ENCODE measurements around the gene SYNRG.

SYNRG gene

DNA sequence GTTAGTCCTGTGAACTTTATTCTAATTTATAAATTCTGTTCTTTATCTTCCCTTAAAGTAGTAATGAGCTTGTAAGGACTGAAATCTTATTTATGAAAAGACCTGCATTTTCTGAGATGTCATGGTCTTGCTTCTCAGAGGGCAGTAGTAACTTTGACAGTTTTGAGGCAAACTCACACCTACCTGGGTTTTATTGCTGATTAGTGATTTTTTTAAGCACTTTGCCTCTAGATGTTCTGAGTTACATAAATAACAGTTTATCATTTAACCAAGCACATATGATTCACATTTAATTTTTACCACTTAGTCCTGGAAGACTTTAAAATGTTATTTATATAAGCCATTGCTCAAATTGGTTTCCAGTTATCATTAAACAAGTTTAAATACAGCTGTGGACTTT lies 108.8 kb downstream of the SYNRG start:
- no peak for DNase-seq (ENCODE audit: low spot score)

DNA sequence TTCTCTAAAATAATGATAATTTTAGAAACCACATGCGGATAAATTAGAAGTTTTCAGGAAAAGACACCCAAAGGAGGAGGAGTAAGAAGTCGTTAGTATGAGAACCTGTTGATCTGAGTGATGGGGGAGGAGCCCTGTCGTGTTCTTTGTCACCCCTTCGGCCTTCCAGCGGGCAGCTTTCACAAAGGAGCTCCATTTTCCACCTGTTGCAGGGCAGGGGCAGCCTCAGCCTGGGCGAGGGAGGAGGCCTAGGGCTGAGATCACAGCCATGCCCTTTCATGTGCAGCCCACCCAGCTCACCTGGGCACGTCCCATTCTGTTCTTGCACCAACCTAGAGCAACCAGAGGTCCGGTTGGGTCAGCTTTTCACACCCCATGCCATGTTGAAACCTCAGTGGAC lies 114.2 kb downstream of the SYNRG start:
- DNase-seq (ENCODE audit: low spot score) = no peak

DNA sequence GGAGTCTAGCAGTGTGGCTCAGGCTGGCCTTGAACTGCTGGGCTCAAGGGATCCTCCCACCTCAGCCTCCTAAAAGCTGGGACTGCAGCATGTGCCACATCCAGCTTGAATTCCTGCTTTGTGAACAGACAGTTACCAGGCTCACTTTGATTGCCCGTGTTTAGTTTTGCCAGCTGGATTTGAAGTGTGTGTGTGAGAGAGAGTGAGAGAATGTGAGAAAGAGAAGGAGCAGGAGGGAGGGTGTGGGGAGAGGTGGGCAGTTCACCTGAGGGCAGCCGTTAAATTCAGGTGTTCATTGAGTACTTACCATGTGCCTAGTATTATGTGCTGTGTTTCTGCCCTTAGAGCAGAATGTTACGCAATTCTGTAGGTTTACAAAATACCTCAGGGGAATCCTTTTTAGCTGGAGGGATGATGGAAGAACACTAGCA lies 114.8 kb downstream of the SYNRG start:
- no peak for DNase-seq (ENCODE audit: low spot score)

DNA sequence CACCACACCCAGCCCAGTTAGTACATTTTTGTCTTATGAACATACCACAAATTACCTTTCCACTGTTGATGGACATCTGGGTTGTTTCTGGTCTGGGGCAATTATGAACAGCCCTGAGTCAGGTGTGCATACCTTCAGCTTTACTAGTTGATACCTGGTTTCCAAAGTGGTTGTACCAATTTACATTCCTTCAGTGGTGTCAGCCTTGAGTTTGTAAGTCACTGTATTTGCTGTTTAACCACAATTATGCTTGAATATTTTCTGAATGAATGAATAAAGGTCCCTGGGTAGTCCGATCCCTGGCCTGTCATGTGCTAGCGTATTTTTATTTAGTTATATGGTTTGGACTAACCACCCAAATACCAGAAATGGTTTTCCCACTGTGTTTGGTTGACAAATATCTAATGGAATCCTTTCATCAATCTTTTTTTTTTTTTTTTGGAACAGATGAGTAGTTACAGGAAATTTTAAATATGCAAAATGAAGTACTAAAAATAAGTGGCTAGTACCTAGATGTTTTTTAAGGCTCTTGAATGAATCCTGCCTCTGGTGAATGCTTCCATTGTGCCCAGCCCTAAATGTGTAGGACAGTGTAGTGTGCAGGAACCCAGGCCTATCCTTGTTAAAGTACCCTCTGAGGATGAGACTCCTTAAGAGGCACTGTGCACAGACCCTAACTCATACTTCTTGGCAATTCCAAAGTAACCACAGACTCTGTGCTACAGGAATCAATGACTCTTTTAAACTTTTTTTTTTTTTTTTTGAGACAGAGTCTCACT lies 115.8 kb downstream of the SYNRG start:
- DNase-seq (ENCODE audit: low spot score) = no peak

DNA sequence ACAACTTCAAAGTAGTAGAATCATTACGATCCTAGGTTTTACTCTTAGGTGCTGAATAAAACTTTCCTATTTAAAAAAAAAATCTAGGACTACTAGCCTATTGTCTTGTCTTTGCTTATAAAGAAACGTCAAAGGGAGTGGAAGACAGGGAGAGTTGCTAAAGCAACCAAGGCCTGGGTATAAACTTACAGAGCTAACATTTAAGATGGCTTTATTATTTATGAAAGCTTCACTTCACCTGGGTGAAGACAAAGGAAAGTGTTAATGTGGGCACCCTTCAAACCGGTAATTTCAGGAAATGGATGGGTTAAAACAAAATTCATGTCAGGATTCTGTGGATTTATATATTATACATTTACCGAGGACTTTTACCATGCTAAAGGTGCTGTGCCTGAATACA lies 117.1 kb downstream of the SYNRG start:
- no peak for DNase-seq (ENCODE audit: low spot score)

DNA sequence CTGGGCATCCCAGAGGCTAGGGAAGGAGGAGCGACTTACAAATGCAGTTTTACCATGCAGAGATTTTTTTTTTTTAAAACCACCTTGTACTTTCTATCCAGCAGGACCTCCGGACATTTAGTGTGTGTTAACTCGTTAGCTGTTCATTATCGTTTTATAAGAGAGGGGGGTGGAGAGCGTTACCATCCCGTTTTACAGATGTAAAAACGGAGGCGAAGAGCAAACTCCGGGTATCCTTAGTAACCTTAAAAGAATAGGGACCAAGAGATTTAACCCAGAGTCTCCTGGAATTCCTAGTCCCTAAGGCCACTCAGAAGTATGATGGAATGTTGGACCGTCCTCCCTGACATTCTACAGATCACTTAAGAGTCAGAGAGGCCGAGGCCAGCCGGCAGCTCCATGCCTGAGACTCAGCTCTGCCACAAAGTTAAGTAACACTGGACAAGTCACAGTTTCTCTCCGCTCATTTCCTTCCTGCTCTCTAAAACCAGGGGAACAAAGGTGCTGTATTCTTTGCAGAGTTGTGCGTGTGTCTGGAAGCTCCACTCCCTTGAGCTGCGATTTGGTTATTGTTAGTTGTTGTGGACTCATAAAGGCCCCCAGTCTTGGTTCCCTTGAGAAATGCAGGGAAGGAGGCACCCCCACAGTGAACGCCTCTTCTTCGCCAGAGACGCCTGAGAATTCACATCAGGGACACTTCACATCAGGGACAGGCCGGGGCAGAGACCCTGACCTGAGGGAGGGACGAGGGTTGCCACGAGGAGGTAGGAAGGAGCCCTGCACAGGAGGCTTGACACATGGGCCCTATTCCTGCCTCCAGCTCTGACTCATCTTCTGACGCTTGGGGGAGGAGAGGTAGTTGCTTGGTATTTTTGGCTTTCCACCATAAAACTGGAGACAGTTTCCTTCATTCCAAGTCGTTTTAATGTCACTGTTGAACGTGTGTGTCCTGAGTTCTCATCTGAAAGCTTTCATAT lies 118.3 kb downstream of the SYNRG start:
- peak; percentile 32 for DNase-seq (ENCODE audit: low spot score)

DNA sequence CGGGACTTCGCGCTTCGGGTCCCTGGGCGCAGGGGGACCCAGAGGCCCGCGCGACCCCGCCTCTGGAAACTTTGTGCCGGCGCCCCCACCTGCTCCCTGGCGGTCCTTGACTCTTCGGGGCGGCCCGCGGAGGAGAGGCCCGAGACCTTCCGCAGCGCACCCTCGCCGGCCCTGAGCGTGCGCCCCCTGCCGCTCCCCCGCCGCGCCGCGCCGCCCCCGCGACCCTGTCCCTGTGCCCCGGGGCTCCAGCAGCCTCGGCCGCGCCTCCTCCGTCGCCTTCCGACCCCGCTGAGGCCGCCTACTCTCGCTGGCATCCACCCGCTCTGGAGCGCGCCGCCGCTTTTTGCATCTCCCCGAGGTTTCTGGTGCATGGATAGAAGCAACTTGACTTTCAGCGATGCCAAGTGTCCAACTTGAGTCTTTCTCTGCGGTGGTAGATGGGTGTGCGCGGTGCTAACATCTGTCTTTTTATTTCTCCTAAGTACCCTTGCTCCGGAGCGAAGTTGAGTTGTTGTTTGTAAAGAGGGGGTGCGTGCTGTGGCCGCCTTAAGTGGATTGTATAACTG lies 119.1 kb downstream of the SYNRG start:
- DNase-seq (ENCODE audit: low spot score) = peak; percentile 57

DNA sequence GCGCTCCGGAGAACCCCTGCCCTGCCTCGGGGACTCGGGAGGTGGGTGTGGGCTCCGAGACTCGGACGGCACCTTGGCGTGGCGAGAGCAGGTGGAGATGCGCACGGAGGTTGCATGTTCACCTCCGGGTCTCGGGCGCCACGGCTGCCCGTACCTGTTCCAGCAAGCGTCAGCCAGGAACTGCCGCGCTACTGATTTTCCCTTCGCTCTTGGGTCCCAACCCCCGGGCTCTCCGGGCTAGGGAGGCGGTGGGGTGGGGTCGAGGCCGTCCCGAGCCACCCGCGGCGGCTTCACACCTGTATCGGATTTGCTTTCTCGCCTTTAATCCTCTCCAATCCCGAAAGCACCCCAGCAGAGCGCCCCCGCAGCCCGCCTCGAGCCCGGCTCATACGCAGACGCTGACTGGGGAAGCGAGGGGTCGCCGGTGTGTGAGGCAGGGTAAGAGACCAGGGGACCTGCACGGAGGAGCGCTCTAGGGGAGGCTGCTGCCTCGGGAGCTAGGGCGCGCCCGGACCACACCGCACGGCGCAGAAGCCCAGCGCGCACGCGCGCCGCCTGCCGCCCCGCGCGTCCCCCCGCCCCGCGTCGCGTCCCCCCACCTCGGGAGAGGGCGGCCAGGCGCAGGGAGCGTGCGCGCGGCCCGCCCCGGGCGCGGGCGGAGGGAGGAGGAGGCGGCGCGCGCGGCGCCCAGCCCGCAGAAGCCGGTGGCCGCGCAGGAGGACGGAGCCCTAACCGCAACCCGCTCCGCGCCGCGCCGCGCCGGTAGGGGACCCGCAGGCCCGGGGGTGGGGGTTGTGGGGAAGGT lies 119.8 kb downstream of the SYNRG start, which contains the start of gene DUSP14:
TSS of gene DUSP14 (plus strand) at position 695 of the 805 bp plus-strand sequence. CDS start 22,382 bp downstream, outside the sequence.
- peak; percentile 74 for DNase-seq (ENCODE audit: low spot score)

DNA sequence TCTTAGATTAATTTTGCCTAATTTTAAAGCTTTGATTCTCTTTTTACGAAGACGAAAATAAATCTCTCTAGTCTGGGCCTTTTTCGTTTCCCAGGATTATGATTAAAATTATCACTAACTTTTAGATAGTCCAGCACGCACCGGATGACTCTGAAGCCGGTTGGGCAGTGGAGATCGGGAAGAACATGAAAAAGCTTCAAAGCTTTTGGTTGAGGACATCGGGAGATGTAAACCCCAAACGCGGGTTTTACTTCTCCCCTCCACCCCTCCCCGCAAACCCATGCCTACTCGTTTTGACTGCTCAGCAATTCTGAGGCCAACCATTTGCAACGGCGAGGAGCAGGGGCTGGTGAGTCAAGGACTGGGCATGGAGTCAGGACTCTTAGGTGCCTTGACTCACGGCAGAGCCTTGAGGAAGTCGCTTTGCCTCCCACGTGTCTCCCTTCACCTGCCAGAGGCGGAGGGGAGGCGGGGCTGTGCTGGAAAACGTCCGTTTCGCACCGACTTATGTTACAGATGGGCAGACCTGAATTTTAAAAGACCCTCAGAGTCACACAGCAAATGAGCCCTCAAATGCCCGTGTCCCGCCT lies 120.5 kb downstream of the SYNRG start:
- peak; percentile 45 for DNase-seq (ENCODE audit: low spot score)

DNA sequence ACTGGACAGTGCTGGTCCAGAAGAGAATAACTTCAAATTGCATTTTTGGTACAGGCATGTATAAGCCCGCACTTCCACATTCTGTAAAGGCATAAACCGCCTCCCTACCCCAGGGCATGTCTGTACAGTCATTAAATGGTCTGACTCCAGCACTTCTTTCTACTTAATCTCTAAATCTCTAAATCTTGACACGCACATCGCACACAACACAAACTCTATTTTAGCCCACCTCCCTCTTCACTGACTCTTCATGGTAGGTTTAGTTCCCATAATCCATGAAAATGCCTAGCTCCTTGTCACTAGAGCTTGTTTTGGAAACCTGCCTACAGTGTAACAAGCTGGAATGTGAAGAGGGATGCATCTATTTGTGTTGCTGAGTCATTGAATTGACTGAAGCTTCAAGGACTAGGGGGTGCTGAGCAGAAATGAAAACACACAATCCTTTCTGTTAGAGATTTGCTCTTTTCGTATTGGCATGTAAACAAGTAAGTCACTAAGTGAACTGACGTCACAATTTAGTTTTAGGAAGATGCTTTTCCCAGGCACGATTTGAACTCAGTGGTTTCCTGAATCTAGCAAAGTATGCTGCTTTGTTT lies 121.1 kb downstream of the SYNRG start:
- peak; percentile 44 for DNase-seq (ENCODE audit: low spot score)

DNA sequence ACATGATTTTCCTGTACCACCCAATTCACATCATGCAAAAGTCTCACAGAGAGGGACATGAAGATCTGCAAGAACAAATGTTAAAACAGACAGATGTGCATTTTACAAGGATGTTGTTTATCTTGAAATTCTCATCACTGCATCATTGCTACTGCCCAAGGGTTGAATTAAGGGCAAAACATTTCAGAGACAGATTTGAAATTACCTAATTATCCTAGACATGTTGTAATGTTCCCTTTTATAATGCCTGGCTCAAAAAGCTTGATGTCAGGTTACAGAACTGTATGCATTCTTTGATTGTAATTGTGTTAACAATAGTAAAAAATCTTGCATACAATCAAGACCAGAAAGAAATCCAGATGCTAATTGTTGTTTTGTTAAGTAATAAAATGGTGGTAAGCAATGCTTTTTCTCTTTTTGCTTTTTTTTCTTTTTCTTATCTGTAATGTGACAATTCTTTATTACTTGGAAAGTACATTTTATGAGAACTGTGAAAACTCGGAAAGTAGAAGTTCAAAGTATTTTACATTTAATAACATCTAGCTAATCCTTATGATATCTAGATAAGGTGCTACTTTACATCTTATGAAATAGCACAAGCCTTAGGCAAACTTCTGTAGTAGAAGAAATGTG lies 123.2 kb downstream of the SYNRG start:
- DNase-seq (ENCODE audit: low spot score) = no peak

DNA sequence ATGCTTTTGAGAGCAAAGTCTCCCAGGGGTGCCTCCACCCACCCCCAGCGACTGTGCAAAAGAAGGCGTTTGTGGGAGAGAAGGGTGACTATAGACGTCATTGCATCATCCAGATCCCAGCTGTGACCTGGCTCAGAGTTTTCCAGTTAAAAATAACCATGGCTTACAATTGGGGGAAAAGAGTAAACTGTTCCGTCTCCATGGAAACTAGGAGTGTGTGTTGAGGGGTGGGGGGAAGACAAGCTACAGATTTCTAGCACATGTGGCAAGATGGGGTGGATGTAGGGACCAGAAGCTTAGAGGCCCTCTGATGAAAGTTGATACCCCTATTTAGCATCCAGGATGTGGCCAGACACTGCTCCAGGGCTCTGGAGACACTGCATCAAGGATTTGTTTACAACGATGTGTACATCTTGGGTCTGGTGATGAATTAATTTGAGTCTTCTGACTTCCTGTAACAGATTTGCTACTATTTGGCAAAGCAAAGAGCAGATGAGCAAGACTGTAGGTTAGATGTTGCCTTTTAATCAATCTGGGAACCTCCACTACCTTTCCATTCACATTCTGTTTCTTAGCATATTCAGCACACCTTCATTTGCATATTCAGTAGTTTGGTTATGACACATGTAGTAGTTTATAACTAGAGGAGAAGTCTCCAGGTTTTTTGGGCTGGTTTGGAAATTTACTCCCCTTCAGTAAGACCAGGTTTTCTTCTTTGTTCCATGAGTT lies 125.7 kb downstream of the SYNRG start:
- DNase-seq (ENCODE audit: low spot score) = peak; percentile 8

DNA sequence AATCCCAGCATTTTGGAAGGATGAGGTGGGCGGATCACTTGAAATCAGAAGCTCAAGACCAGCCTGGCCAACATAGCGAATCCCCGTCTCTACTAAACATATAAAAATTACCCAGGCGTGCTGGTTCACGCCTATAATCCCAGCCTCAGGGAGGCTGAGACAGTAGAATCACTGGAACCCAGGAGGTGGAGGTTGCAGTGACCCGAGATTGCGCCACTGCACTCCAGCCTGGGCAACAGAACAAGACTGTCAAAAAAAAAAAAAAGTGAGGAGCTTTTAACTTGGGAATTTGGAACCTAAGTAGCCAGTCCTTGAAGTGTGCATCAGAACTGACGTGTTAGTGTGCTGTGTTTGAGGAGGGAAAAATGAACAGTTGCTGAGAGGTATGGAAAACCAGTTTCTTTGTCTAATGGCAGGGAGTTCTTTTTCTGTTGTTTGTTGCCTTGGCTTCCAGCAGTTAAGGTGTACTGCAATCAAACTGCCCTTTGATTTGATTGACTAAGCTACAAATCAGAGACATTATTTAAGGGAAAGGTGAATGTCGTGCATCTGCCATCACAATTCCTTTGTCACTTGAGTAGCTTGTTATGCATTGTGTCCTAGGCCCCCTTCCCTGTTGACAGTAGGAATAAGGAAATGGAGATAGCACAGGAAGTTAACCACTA lies 128.1 kb downstream of the SYNRG start:
- no peak for DNase-seq (ENCODE audit: low spot score)

DNA sequence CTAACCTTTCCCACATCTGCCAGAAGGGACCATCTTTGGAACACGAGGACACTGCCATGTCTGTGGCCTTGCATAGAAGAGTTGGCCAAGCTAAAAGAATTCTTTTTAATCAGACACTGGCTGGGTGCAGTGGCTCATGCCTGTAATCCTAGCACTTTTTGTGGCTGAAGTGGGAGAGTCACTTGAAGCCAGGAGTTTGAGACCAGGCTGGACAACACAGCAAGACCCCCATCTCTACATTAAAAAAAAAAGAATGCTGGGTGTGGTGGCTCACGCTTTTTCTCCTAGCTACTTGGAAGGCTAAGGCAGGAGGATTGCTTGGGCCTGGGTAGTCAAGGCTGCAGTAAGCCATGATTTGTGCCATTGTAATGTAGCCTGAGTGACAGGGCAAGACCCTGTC lies 128.8 kb downstream of the SYNRG start:
- DNase-seq (ENCODE audit: low spot score) = no peak

DNA sequence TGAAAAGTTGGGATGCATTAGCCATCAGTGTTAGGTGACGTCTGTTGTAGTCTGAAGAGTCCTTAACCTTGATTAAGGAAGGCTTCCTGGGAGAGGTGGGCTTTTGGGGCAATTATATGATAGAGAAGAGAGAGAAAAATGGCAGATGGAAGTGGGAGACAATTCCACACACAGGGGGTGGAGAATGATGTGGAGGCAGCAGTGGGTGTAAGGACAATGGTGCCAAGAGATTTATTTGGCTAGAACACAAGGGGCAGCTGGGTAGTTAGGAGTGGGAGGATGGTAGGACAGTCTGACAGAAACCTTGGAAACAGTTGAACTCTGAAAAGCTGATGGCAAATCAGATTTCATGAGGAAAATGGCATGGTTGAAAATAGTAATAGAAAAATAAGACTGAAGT lies 130.2 kb downstream of the SYNRG start:
- no peak for DNase-seq (ENCODE audit: low spot score)

DNA sequence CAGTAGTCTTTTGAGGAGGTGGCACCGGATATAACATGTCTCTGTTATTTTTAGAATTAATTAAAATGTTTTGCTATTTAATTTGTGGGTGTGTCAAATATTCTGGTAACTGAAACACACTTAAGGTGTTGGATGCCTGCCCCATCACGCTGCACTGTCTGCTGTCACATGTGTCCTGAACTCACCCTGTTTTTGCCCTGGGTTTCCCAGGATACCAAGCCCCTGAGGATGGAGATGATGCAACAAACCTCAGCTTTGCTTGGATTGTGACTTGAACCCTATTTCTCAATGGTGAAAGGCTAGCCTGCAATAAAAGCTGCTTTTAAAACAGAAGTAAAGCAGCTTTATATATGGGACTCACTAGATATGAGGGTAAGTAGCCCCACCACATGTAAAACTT lies 131.0 kb downstream of the SYNRG start:
- no peak for DNase-seq (ENCODE audit: low spot score)

DNA sequence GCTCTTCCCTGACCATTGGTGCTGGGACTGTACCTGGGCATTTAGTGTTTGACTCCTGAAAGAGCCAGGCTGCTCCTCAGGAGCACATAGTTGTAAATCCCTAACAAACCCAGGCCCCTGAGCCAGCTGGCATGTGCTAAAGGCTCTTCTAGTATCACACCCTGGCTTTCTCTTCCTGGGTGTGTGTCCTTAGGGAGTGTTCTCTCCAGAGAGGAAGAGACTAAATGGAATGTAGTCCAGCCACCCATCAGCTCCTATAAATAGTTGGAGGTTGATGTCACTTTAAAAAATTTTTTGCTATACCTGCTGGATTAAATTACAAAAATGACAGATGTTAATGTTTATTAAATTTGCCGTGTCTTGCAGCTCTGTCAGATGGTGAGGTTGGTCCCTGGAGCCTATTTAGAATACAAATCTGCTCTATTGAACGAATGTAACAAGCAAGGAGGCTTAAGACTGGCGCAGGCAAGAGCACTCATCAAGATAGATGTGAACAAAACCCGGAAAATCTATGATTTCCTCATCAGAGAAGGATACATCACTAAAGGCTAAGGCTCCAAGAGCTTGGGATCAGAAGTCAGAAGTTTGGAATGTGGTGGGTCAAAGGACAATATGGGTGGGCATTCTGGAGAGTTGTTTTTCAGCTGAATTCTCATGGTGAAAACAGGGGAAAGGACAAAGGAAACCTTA lies 132.6 kb downstream of the SYNRG start:
- DNase-seq (ENCODE audit: low spot score) = no peak

DNA sequence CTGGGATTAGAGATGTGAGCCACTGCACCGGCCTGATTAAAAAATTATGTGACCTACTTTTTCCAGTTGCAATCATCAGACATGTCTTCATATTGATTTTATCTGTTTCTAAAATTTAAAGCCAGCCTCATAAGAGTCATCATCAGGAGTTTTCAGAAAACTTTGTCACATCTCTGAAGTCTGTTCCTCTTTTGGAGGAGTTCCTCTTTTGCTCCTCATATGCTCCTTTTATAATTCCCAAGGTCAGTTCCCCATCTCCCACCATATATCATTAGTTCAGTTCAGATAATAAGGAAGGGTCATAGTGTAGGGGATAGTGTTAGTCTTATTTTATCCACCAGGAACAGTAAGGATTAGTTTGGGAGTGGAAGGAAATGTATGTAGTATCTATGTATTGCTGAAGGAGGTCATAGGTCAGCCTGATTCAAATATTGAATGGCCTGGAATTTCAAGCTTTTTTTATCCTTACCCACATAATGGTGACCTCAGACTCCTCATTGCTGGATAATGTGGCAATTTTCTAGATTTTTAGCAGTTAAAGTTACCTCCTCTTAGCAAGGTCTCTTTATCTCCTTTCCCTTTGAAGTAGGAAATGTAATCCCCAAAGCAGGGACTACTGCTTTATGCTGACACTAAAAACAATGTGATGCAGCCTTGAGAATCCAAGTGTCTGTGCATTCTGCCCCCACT lies 133.3 kb downstream of the SYNRG start:
- DNase-seq (ENCODE audit: low spot score) = no peak
